ENCODE data around the gene COG7. TPM values are rescaled to one million over a fixed set of nuclear protein-coding genes. Genes with fewer than 3 reads are reported as not detected.

Gene COG7
- total and polyA plus RNA-seq, 2 donors (not counting 3 experiments of a cell fraction or from before 2014, with no cell fraction given), result 24.1 to 42.0 TPM

- TF ChIP-seq GATA2 (IDR thresholded peaks at IDR 0.05; ENCODE audit: insufficient read depth, insufficient read length, low read depth, low read length) (no peak), POLR2AphosphoS5 (IDR thresholded peaks at IDR 0.05; ENCODE audit: insufficient read depth, low read depth, low read length) (no peak), POLR2A (IDR thresholded peaks at IDR 0.05; ENCODE audit: low read depth, low read length) (no peak), FOS (IDR thresholded peaks at IDR 0.05; ENCODE audit: borderline replicate concordance, insufficient read depth, low read length) (no peak), MAX (IDR thresholded peaks at IDR 0.05; ENCODE audit: insufficient read depth, insufficient read length) (no peak), MYC (IDR thresholded peaks at IDR 0.05; ENCODE audit: low read depth, low read length) (no peak)
- TF ChIP-seq, protein P1, sequence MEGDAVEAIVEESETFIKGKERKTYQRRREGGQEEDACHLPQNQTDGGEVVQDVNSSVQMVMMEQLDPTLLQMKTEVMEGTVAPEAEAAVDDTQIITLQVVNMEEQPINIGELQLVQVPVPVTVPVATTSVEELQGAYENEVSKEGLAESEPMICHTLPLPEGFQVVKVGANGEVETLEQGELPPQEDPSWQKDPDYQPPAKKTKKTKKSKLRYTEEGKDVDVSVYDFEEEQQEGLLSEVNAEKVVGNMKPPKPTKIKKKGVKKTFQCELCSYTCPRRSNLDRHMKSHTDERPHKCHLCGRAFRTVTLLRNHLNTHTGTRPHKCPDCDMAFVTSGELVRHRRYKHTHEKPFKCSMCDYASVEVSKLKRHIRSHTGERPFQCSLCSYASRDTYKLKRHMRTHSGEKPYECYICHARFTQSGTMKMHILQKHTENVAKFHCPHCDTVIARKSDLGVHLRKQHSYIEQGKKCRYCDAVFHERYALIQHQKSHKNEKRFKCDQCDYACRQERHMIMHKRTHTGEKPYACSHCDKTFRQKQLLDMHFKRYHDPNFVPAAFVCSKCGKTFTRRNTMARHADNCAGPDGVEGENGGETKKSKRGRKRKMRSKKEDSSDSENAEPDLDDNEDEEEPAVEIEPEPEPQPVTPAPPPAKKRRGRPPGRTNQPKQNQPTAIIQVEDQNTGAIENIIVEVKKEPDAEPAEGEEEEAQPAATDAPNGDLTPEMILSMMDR (IDR thresholded peaks at IDR 0.05; ENCODE audit: extremely low read depth in 1 of 2, insufficient read depth in 1 of 2, low read depth in 1 of 2, low read length in 2 of 2), result no peak
- no peak for DNase-seq (ENCODE audit: low read depth, low spot score)
- Histone ChIP-seq H3K4me3 (replicated peaks in 1 of 3; ENCODE audit: insufficient read depth in 1 of 3, low read depth in 1 of 3, low read length in 3 of 3) (no peak overlapping the region), H3K27ac (ENCODE audit: insufficient read depth, low read depth, low read length) (no peak overlapping the region), H3K4me1 (ENCODE audit: control insufficient read depth, extremely low read depth, insufficient read depth, low read length) (no peaks in the 10 kb centered on the region), H3K4me2 (ENCODE audit: insufficient read depth, low read length) (no peak overlapping the region), H3K27me3 (ENCODE audit: control insufficient read depth in 2 of 2, insufficient read depth in 2 of 2, low read length in 2 of 2) (no peaks in the 10 kb centered on the region), H3K9me3 (replicated peaks; ENCODE audit: control insufficient read depth, insufficient read depth, low read length) (no peaks in the 10 kb centered on the region), H3K79me2 (ENCODE audit: control insufficient read depth, insufficient read depth, low read length) (no peaks in the 10 kb centered on the region), H3K36me3 (ENCODE audit: control insufficient read depth in 2 of 2, extremely low read depth in 1 of 2, insufficient read depth in 2 of 2, low read length in 2 of 2) (peaks cover 0 to 2% of the 10 kb centered on the region in 2 experiments), H3K9me1 (replicated peaks; ENCODE audit: control insufficient read depth, extremely low read depth, insufficient read depth, low read length) (no peaks in the 10 kb centered on the region), H4K20me1 (replicated peaks; ENCODE audit: control insufficient read depth, extremely low read depth, insufficient read depth, low read length) (no peaks in the 10 kb centered on the region), H3K9ac (replicated peaks; ENCODE audit: extremely low read depth, insufficient read depth, low read length) (no peak overlapping the region), H2AFZ (ENCODE audit: low read depth, low read length) (no peak overlapping the region)
- dilution Hi-C loops (cut with MboI; ENCODE audit: extremely low pct_ligation_motif_present, low sequenced_read_pairs) (no loop called here), intact Hi-C loops (cut with micrococcal nuclease) (no loop called here)
- ChIA-PET CTCF (no interaction called here), POLR2A (no interaction called here)
- no peak for FAIRE-seq
- BruUV-seq (replicated peaks), result no TSS peak
These were observed 69.1 kb downstream of the COG7 start for GRCh38 chr16:23383881-23384280.
